Stomach (tissue), 9 donors: ENCODE measurements around the gene PHF21A. TPM values are rescaled to one million over a fixed set of nuclear protein-coding genes. Genes with fewer than 3 reads are reported as not detected.

Experiments used
- DNase-seq, 2 donors: peaks; one replicate each; pipeline versions ENCODE4 v3.0.0 to v3.0.0-alpha.2; 2013 to 2019
- H3K27ac ChIP-seq, 5 donors: fragments of 200-600 bp in 4 of 5; sonication (generic) in 4 of 5; one replicate each; pipeline ENCODE4 v1.5.1; 2013 to 2019; ENCODE audit warnings: mild to moderate bottlenecking in 1 of 5, moderate library complexity in 1 of 5
- H3K27me3 ChIP-seq, 3 donors: fragments of 200-600 bp; sonication (generic); one replicate each; pipeline ENCODE4 v1.5.1; 2017 to 2019; ENCODE audit warnings: mixed run types in 1 of 3
- H3K36me3 ChIP-seq, 4 donors: fragments of 200-600 bp; sonication (generic); 1 replicate in 3 of 4; 2 replicates in 1 of 4; pipeline ENCODE4 v1.5.1; 2016 to 2019
- H3K4me1 ChIP-seq, 4 donors: fragments of 200-600 bp; sonication (generic); one replicate each; pipeline ENCODE4 v1.5.1; 2016 to 2019
- H3K4me3 ChIP-seq, 4 donors: fragments of 200-600 bp; sonication (generic) in 3 of 4; one replicate each; pipeline ENCODE4 v1.5.1; 2016 to 2019; ENCODE audit warnings: mild to moderate bottlenecking in 1 of 4
- H3K9me3 ChIP-seq, 4 donors: fragments of 200-600 bp; sonication (generic); one replicate each; pipeline ENCODE4 v1.5.1; 2016 to 2019
- EP300 ChIP-seq: sonication (generic); formaldehyde crosslinking; IDR thresholded peaks from one replicate; pipeline ENCODE4 v1.6.1; 2017; ENCODE audit warnings: antibody characterized with exemption
- POLR2A ChIP-seq, 4 donors: fragments of 450-650 bp; IDR thresholded peaks; one replicate each; pipeline ENCODE4 v1.6.1; 2016; ENCODE audit warnings: antibody characterized with exemption in 4 of 4, control low read depth in 2 of 4, mild to moderate bottlenecking in 1 of 4, moderate library complexity in 1 of 4
- POLR2AphosphoS5 ChIP-seq, 3 donors: sonication (generic); formaldehyde crosslinking; IDR thresholded peaks; one replicate each; pipeline ENCODE4 v1.6.1; 2016; ENCODE audit warnings: antibody characterized with exemption in 3 of 3
- WGBS, 5 donors: extraction: QIAGEN DNeasy Blood & Tissue Kit in 3 of 5; methylation state at CpG; one replicate each; pipeline versions ENCODE4 v1.1.5 to v1.1.7; 2013 to 2018; 5-methylcytosine and 5-hydroxymethylcytosine counted together
- intact Hi-C: fragments of 100-400 bp; cut with DNase I; formaldehyde crosslinking; loops from one replicate; pipeline ENCODE4 v1.15.1; 2023; ENCODE audit warnings: low total_unique reads
- polyA plus RNA-seq, 3 donors: library from polyadenylated mRNA; stranded (reverse); fragments of 200-250 nt; gene quantifications; one replicate each; pipeline ENCODE4 v1.2.3, GENCODE V29; 2013
- total RNA-seq, 5 donors: library from RNA; depleted of rRNA; stranded (reverse); fragments of >200 nt; gene quantifications; one replicate each; pipeline versions ENCODE4 v1.1.0 to v1.2.3, GENCODE V29; 2014 to 2016
- TF ChIP-seq, protein P1 (sequence below), 7 experiments: fragments of 450-650 bp in 4 of 7; fragments of 200-600 bp in 3 of 7; sonication (generic) in 3 of 7; IDR thresholded peaks; one replicate each; pipeline ENCODE4 v1.5.1; 2016 to 2019; ENCODE audit warnings: antibody characterized with exemption in 7 of 7, control low read depth in 2 of 7, mild to moderate bottlenecking in 1 of 7
- donor health status: healthy with polysubstance abuse.
- donor health status: Bipolar disorder and iron deficiency.
- donor health status: healthy.

PHF21A gene
- total and polyA plus RNA-seq, 8 donors = 6.1 to 67.0 (median 18.6) TPM

DNA sequence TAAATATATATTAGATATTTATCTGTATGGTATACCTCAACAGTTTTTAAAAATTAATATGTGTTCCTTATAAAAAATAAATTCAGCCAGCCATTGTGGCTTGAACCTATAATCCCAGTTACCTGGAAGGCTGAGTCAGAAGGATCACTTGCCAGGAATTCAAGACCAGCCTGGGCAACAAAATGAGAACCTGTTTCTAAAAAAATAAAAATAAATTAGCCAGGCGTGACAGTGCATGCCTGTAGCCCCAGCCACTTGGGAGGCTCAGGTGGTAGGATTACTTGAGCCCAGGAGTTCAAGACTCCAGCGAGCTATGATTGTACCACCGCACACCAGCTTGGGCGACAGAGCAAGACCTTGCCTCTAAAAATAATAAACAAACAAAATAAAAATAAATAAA is 54.9 kb downstream of the PHF21A start:
- WGBS, 5 donors = 91 to 98% (median 97%) methylated on average over 4 of the region's 4 CpGs
- peaks cover 0 to 7% (median 3%) of the 10 kb centered on the region in 4 donors for H3K4me1 ChIP-seq
- peaks cover 0 to 39% (median 4%) of the 10 kb centered on the region in 4 donors for H3K36me3 ChIP-seq
- H3K27ac ChIP-seq = no peak overlapping the region
- no peak overlapping the region for H3K4me3 ChIP-seq
- no peak for TF ChIP-seq POLR2AphosphoS5 (IDR thresholded peaks at IDR 0.05)
- TF ChIP-seq POLR2A (IDR thresholded peaks at IDR 0.05) = no peak
- TF ChIP-seq EP300 = no peak
- TF ChIP-seq, protein P1, sequence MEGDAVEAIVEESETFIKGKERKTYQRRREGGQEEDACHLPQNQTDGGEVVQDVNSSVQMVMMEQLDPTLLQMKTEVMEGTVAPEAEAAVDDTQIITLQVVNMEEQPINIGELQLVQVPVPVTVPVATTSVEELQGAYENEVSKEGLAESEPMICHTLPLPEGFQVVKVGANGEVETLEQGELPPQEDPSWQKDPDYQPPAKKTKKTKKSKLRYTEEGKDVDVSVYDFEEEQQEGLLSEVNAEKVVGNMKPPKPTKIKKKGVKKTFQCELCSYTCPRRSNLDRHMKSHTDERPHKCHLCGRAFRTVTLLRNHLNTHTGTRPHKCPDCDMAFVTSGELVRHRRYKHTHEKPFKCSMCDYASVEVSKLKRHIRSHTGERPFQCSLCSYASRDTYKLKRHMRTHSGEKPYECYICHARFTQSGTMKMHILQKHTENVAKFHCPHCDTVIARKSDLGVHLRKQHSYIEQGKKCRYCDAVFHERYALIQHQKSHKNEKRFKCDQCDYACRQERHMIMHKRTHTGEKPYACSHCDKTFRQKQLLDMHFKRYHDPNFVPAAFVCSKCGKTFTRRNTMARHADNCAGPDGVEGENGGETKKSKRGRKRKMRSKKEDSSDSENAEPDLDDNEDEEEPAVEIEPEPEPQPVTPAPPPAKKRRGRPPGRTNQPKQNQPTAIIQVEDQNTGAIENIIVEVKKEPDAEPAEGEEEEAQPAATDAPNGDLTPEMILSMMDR (IDR thresholded peaks at IDR 0.05) = no peak
- H3K27me3 ChIP-seq = no peaks in the 10 kb centered on the region
- intact Hi-C loops = no loop called here
- H3K9me3 ChIP-seq = no peaks in the 10 kb centered on the region
- no peak for DNase-seq

DNA sequence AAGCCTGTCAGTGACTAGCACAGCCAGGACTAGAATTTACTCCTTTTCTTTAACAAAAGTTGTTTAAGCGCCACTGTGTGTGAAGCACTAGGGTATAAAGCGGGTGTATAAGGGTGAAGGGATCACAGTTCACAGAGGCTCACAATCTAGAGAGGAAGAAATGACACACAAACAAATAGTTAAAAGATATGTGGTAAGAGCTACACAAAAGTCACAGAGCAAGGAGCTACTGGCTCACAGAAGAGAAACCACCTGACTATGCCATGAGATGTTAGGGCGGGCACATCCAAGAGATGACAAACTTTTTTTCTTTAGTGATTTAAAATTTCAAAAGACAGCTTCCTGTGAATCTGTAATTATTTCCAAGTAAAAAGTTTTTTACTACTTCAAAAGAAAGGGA is 55.6 kb downstream of the PHF21A start:
- 95 to 99% (median 97%) methylated on average over 3 of the region's 3 CpGs for WGBS, 5 donors

DNA sequence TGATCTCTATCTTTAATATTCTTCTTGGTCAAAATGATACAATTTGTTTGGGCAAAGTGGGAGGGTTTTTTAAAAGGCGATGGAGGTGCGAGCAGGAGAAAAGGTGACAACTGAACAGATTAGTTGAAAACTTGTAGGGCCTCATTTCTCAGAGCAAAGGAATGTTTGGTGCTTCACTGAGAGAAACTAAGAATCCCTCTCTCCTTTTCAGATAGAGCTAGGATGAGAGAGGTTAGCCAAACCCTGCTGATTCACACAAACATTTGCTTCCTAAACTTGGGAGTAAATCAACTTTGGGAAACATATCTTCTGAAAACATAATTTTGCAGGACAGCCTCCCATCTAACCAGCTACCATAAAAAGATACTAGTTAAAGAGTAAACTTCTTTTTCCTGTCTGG is 57.0 kb downstream of the PHF21A start:
- H3K27me3 ChIP-seq = no peaks in the 10 kb centered on the region
- WGBS, 5 donors = 81 to 95% (median 90%) methylated on average over 2 of the region's 2 CpGs
- peaks cover 0 to 34% (median 4%) of the 10 kb centered on the region in 4 donors for H3K36me3 ChIP-seq
- no peaks in the 10 kb centered on the region for H3K4me1 ChIP-seq
- DNase-seq = no peak
- no peaks in the 10 kb centered on the region for H3K9me3 ChIP-seq
- intact Hi-C loops = no loop called here
- TF ChIP-seq, protein P1 (IDR thresholded peaks at IDR 0.05) = no peak
- TF ChIP-seq POLR2AphosphoS5 (IDR thresholded peaks at IDR 0.05) (no peak), EP300 (no peak), POLR2A (IDR thresholded peaks at IDR 0.05) (no peak)
- H3K27ac ChIP-seq = no peak overlapping the region
- no peak overlapping the region for H3K4me3 ChIP-seq

More for the DNA sequence above, 55.6 kb downstream of the PHF21A start:
- no peak for DNase-seq
- intact Hi-C loops = no loop called here
- Histone ChIP-seq H3K4me3 (no peak overlapping the region), H3K4me1 (peaks cover 0 to under 1% (median 0%) of the 10 kb centered on the region in 4 donors), H3K27me3 (no peaks in the 10 kb centered on the region), H3K36me3 (peaks cover 0 to 39% (median 4%) of the 10 kb centered on the region in 4 donors), H3K27ac (no peak overlapping the region), H3K9me3 (no peaks in the 10 kb centered on the region)
- TF ChIP-seq, protein P1 (IDR thresholded peaks at IDR 0.05) = no peak
- no peak for TF ChIP-seq POLR2AphosphoS5 (IDR thresholded peaks at IDR 0.05)
- TF ChIP-seq POLR2A (IDR thresholded peaks at IDR 0.05) = no peak
- TF ChIP-seq EP300 = no peak

DNA sequence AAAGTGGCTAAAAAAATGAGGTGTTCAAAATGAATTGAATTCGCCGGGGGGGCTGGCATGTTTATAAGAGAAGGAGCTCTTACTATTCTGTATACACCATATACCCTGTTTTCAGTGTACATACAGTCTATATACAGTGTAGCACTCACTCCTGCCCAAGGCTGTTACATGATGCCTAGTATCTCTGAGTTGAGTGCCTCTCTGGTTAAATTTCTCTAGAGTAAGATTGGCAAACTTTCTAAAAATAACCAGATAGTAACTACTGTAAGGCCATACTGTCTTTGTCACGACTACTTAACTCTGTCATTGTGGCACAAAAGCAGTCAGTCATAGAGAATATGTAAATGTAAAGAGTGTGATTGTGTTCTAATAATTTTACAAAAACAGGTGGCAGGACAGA is 58.1 kb downstream of the PHF21A start:
- TF ChIP-seq, protein P1 (IDR thresholded peaks at IDR 0.05) = no peak
- no peak for TF ChIP-seq POLR2A (IDR thresholded peaks at IDR 0.05)
- no peak for TF ChIP-seq POLR2AphosphoS5 (IDR thresholded peaks at IDR 0.05)
- TF ChIP-seq EP300 = no peak
- H3K4me3 ChIP-seq = no peak overlapping the region
- no peaks in the 10 kb centered on the region for H3K27me3 ChIP-seq
- intact Hi-C loops = no loop called here
- H3K27ac ChIP-seq = no peak overlapping the region
- 89 to 98% (median 91%) methylated on average over 3 of the region's 3 CpGs for WGBS, 5 donors
- no peak for DNase-seq
- peaks cover 0 to 4% (median under 1%) of the 10 kb centered on the region in 4 donors for H3K4me1 ChIP-seq
- H3K9me3 ChIP-seq = no peaks in the 10 kb centered on the region
- H3K36me3 ChIP-seq = peaks cover 0 to 25% (median 2%) of the 10 kb centered on the region in 4 donors
